H1 (cell line): Measurements from ENCODE around the gene NELFB. TPM values are rescaled to one million over a fixed set of nuclear protein-coding genes. Genes with fewer than 3 reads are reported as not detected.

Experiments used
- CTCF ChIA-PET: fragments of 300-600 bp; sonication (Branson Sonifier 250); formaldehyde crosslinking; loops from one replicate; lab custom pipeline; 2021; ENCODE audit not compliant: partially characterized antibody; lab: Charles Lee
- POLR2A ChIA-PET: fragments of 300-600 bp; sonication (Branson Sonifier 250); formaldehyde crosslinking; loops from one replicate; lab custom pipeline; 2021; ENCODE audit warnings: inconsistent platforms; ENCODE audit not compliant: partially characterized antibody; lab: Charles Lee
- DNase-seq, 2 experiments: peaks; one replicate each; pipeline versions ENCODE4 v3.0.0 to v3.0.0-alpha.2; 2010 to 2022; ENCODE audit warnings: low spot score in 2 of 2, low read depth in 1 of 2, mixed read lengths in 1 of 2
- FAIRE-seq: peaks from 2 replicates; lab custom pipeline; 2011; peaks lifted over from hg19 to GRCh38; lab: Jason Lieb, UNC
- H2AFZ ChIP-seq: 2 replicates; pipeline ENCODE4 v1.8.1; 2012; ENCODE audit warnings: low read length, inconsistent platforms
- H2AK5ac ChIP-seq: 2 replicates; pipeline ENCODE4 v1.6.1; 2013; ENCODE audit warnings: low read depth, low read length
- H2BK120ac ChIP-seq: replicated peaks from 2 replicates; pipeline ENCODE3; 2013; ENCODE audit warnings: low read depth, low read length, inconsistent platforms
- H2BK12ac ChIP-seq: 2 replicates; pipeline ENCODE4 v1.6.1; 2013; ENCODE audit warnings: low read depth, low read length
- H2BK15ac ChIP-seq: 2 replicates; pipeline ENCODE4 v1.6.1; 2013; ENCODE audit warnings: low read length
- H2BK20ac ChIP-seq: 2 replicates; pipeline ENCODE4 v1.6.1; 2013; ENCODE audit warnings: low read length
- H2BK5ac ChIP-seq: 2 replicates; pipeline ENCODE4 v1.6.1; 2013; ENCODE audit warnings: low read depth, low read length
- H3K14ac ChIP-seq: 2 replicates; pipeline ENCODE4 v1.6.1; 2013; ENCODE audit warnings: inconsistent platforms; ENCODE audit not compliant: insufficient read length
- H3K18ac ChIP-seq: 2 replicates; pipeline ENCODE4 v1.6.1; 2013; ENCODE audit warnings: low read length; ENCODE audit errors: extremely low read depth
- H3K23ac ChIP-seq: 2 replicates; pipeline ENCODE4 v1.6.1; 2013; ENCODE audit warnings: inconsistent platforms; ENCODE audit not compliant: insufficient read length
- H3K23me2 ChIP-seq: 2 replicates; pipeline ENCODE4 v1.6.1; 2013; ENCODE audit warnings: low read depth, low read length
- H3K27ac ChIP-seq: 2 replicates; pipeline ENCODE4 v1.6.1; 2011; ENCODE audit warnings: low read depth, low read length, inconsistent platforms
- H3K27me3 ChIP-seq, 4 experiments: replicated peaks in 1 of 4; 1 replicate in 1 of 4; 2 replicates in 3 of 4; pipeline versions ENCODE4 v1.6.1 to v1.8.1; 2011 to 2013; ENCODE audit warnings: low read length in 3 of 4, mild to moderate bottlenecking in 3 of 4, inconsistent platforms in 2 of 4, mixed read lengths in 2 of 4, moderate library complexity in 1 of 4; ENCODE audit not compliant: control insufficient read depth in 3 of 4, insufficient read depth in 3 of 4; ENCODE audit errors: extremely low read depth in 1 of 4
- H3K36me3 ChIP-seq, 4 experiments: 2 replicates each; pipeline versions ENCODE4 v1.6.1 to v1.8.1; 2011 to 2013; ENCODE audit warnings: mild to moderate bottlenecking in 4 of 4, low read length in 3 of 4, moderate library complexity in 2 of 4, control low read depth in 1 of 4, inconsistent platforms in 1 of 4; ENCODE audit not compliant: insufficient read depth in 4 of 4, control insufficient read depth in 2 of 4
- H3K4ac ChIP-seq: replicated peaks from 2 replicates; pipeline ENCODE3; 2013; ENCODE audit warnings: low read length, low read depth, mixed read lengths, inconsistent platforms; ENCODE audit not compliant: insufficient read length
- H3K4me1 ChIP-seq, 4 experiments: replicated peaks in 1 of 4; 1 replicate in 1 of 4; 2 replicates in 3 of 4; pipeline versions ENCODE4 v1.6.1 to v1.8.1; 2011 to 2013; ENCODE audit warnings: low read length in 3 of 4, inconsistent platforms in 2 of 4, mixed read lengths in 1 of 4; ENCODE audit not compliant: insufficient read depth in 4 of 4, control insufficient read depth in 3 of 4
- H3K4me2 ChIP-seq, 2 experiments: 2 replicates each; pipeline versions ENCODE4 v1.6.1 to v1.8.1; 2011 to 2013; ENCODE audit warnings: low read depth in 2 of 2, low read length in 2 of 2, control low read depth in 1 of 2, inconsistent platforms in 1 of 2, mild to moderate bottlenecking in 1 of 2; ENCODE audit not compliant: insufficient read depth in 1 of 2
- H3K4me3 ChIP-seq, 4 experiments: fragments of 200-600, 300-600 bp in 1 of 4; sonication (generic), shearing (Covaris generic), sonication (Bioruptor Twin) in 1 of 4; 2 replicates each; pipeline versions ENCODE4 v1.5.1 to v1.8.1; 2011 to 2016; ENCODE audit warnings: low read length in 4 of 4, low read depth in 3 of 4, control low read depth in 2 of 4, inconsistent platforms in 2 of 4, mild to moderate bottlenecking in 2 of 4, mixed read lengths in 1 of 4, moderate library complexity in 1 of 4; ENCODE audit not compliant: insufficient read depth in 2 of 4; ENCODE audit errors: extremely low read depth in 1 of 4
- H3K56ac ChIP-seq: replicated peaks from 2 replicates; pipeline ENCODE3; 2013; ENCODE audit warnings: low read depth, mild to moderate bottlenecking, mixed read lengths, low read length, inconsistent platforms; ENCODE audit not compliant: insufficient read length
- H3K79me1 ChIP-seq: 2 replicates; pipeline ENCODE4 v1.6.1; 2013; ENCODE audit warnings: low read depth, low read length, control low read depth
- H3K79me2 ChIP-seq, 2 experiments: 2 replicates each; pipeline versions ENCODE4 v1.6.1 to v1.8.1; 2012 to 2013; ENCODE audit warnings: low read length in 2 of 2, mild to moderate bottlenecking in 2 of 2, inconsistent platforms in 1 of 2; ENCODE audit not compliant: insufficient read depth in 2 of 2, control insufficient read depth in 1 of 2
- H3K9ac ChIP-seq, 4 experiments: replicated peaks in 1 of 4; 1 replicate in 1 of 4; 2 replicates in 3 of 4; pipeline versions ENCODE4 v1.6.1 to v1.8.1; 2011 to 2013; ENCODE audit warnings: low read depth in 3 of 4, low read length in 3 of 4, control low read depth in 2 of 4, mild to moderate bottlenecking in 2 of 4, moderate library complexity in 2 of 4, inconsistent platforms in 1 of 4; ENCODE audit errors: extremely low read depth in 1 of 4
- H3K9me3 ChIP-seq, 2 experiments: 2 replicates each; pipeline versions ENCODE4 v1.6.1 to v1.8.1; 2012 to 2013; ENCODE audit warnings: mild to moderate bottlenecking in 2 of 2, moderate library complexity in 2 of 2, control low read depth in 1 of 2, inconsistent platforms in 1 of 2, low read depth in 1 of 2, low read length in 1 of 2, mixed read lengths in 1 of 2; ENCODE audit not compliant: insufficient read depth in 2 of 2
- H4K20me1 ChIP-seq, 2 experiments: replicated peaks in 1 of 2; 2 replicates each; pipeline versions ENCODE3 to v1.8.1; 2011 to 2013; ENCODE audit warnings: inconsistent platforms in 2 of 2, low read length in 2 of 2, mild to moderate bottlenecking in 1 of 2; ENCODE audit not compliant: insufficient read depth in 2 of 2, control insufficient read depth in 1 of 2
- H4K5ac ChIP-seq: 2 replicates; pipeline ENCODE4 v1.6.1; 2013; ENCODE audit warnings: low read length, low read depth, mixed read lengths, inconsistent platforms; ENCODE audit not compliant: insufficient read length
- H4K8ac ChIP-seq: 2 replicates; pipeline ENCODE4 v1.8.0; 2013; ENCODE audit warnings: mild to moderate bottlenecking, moderate library complexity, low read length, inconsistent platforms; ENCODE audit not compliant: insufficient read depth; ENCODE audit errors: extremely low read depth
- H4K91ac ChIP-seq: replicated peaks from 2 replicates; pipeline ENCODE3; 2013; ENCODE audit warnings: low read length, mixed read lengths, inconsistent platforms; ENCODE audit not compliant: insufficient read length
- BACH1 ChIP-seq: IDR thresholded peaks from 2 replicates; pipeline ENCODE4 v1.6.1; 2012; ENCODE audit warnings: low read length, improper control_type of control experiment
- BRCA1 ChIP-seq: IDR thresholded peaks from 2 replicates; pipeline ENCODE4 v1.6.1; 2012; ENCODE audit warnings: low read depth, low read length, improper control_type of control experiment
- CBX8 ChIP-seq: fragments of 300-800, 300-1000 bp; sonication (generic); IDR thresholded peaks from 2 replicates; pipeline ENCODE4 v1.7.1; 2016; ENCODE audit warnings: low read depth, low read length, borderline replicate concordance
- CEBPB ChIP-seq: IDR thresholded peaks from 2 replicates; pipeline ENCODE4 v1.6.1; 2012; ENCODE audit warnings: low read depth, low read length
- CHD1 ChIP-seq: IDR thresholded peaks from 2 replicates; pipeline ENCODE4 v1.6.1; 2012; ENCODE audit warnings: low read depth, low read length, improper control_type of control experiment
- EGR1 ChIP-seq: IDR thresholded peaks from 2 replicates; pipeline ENCODE4 v1.6.1; 2011; ENCODE audit warnings: low read depth, low read length, borderline replicate concordance
- GABPA ChIP-seq: IDR thresholded peaks from 2 replicates; pipeline ENCODE4 v1.6.1; 2011; ENCODE audit warnings: mild to moderate bottlenecking, low read length, moderate library complexity, borderline replicate concordance; ENCODE audit not compliant: insufficient read depth
- GTF2F1 ChIP-seq: IDR thresholded peaks from 2 replicates; pipeline ENCODE4 v1.6.1; 2012; ENCODE audit warnings: low read depth, low read length, improper control_type of control experiment, borderline replicate concordance
- HDAC2 ChIP-seq, 2 experiments: fragments of 300-600 bp in 1 of 2; sonication (generic) in 1 of 2; IDR thresholded peaks; 2 replicates each; pipeline ENCODE4 v1.6.1; 2011 to 2012; ENCODE audit warnings: low read depth in 2 of 2, low read length in 2 of 2, mild to moderate bottlenecking in 2 of 2, moderate library complexity in 2 of 2, borderline replicate concordance in 1 of 2, inconsistent platforms in 1 of 2
- KDM1A ChIP-seq: fragments of 200-600, 300-600 bp; sonication (generic); IDR thresholded peaks from 2 replicates; pipeline ENCODE4 v1.7.1; 2016; ENCODE audit warnings: mild to moderate bottlenecking, low read length, borderline replicate concordance
- RAD21 ChIP-seq, 2 experiments: IDR thresholded peaks in 1 of 2; conservative IDR thresholded peaks in 1 of 2; 2 replicates each; pipeline ENCODE4 v1.6.1; 2011; ENCODE audit warnings: low read depth in 2 of 2, low read length in 2 of 2, improper control_type of control experiment in 1 of 2, inconsistent platforms in 1 of 2, mild to moderate bottlenecking in 1 of 2, moderate library complexity in 1 of 2
- RXRA ChIP-seq: IDR thresholded peaks from 2 replicates; pipeline ENCODE4 v1.6.1; 2011; ENCODE audit warnings: low read depth, mild to moderate bottlenecking, low read length, moderate library complexity; ENCODE audit not compliant: insufficient read depth
- SIRT6 ChIP-seq: IDR thresholded peaks from one replicate; pipeline ENCODE4 v1.7.1; 2012; ENCODE audit warnings: low read length, inconsistent platforms
- ZNF274 ChIP-seq: IDR thresholded peaks from 2 replicates; pipeline ENCODE4 v1.7.0; 2012; ENCODE audit warnings: low read length, borderline replicate concordance; ENCODE audit errors: extremely low read depth
- WGBS, 2 experiments: shearing (Covaris generic) in 1 of 2; methylation state at CpG; one replicate each; pipeline versions ENCODE4 v1.1.6 to v1.1.7; 2013 to 2015; ENCODE audit warnings: low lambda C conversion rate in 2 of 2, mixed read lengths in 2 of 2, inconsistent platforms in 1 of 2, low coverage in 1 of 2, missing lambda C conversion rate in 1 of 2; ENCODE audit not compliant: insufficient replicate concordance in 2 of 2, insufficient coverage in 1 of 2, insufficient read length in 1 of 2; ENCODE audit errors: extremely low coverage in 1 of 2, missing lambda C conversion rate in 1 of 2; 5-methylcytosine and 5-hydroxymethylcytosine counted together
- polyA plus RNA-seq, 7 experiments: library from polyadenylated mRNA; depleted of rRNA in 3 of 7; stranded (reverse) in 5 of 7; unstranded in 2 of 7; fragments of >200 nt in 5 of 7; fragments of 200-250 nt in 2 of 7; gene quantifications; 1 replicate in 5 of 7; 2 replicates in 1 of 7; 4 replicates in 1 of 7; pipeline versions ENCODE4 v1.2.1 to v1.2.3, GENCODE V29; 2011 to 2013; ENCODE audit warnings: missing spikeins in 2 of 7, mixed read lengths in 2 of 7
- total RNA-seq: library from RNA; stranded (reverse); fragmentation: NEBNext Ultra II Directional; extraction: Animal tissue kit (Norgen Biotek cat#: 25700); gene quantifications from 2 replicates; pipeline ENCODE4 v1.2.1, GENCODE V29; 2021

The NELFB gene
- total and polyA plus RNA-seq, 2 of the 8 experiments (the other 6 are each of a cell fraction or from before 2014, with no cell fraction given) = 57.6 to 78.0 TPM

DNA sequence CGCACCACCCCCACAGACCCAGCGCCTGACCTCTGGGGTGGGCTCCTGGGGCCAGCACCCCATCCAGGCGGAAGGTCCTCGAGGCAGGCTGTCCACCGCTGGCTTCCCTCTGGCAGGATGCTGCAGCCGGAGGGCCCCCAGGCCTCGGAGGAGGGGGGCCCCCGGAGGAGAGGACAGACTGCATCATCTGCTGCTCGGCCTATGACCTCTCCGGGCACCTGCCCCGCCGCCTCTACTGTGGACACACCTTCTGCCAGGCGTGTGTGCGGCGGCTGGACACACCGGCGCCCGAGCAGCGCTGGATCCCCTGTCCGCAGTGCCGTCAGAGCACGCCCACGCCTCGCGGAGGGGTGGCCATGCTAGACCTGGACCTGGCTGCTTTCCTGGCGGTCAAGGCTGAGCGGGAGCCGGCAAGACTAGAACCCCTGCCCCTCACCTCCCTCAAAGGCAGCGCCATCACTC is 26.6 kb upstream of the NELFB start:
- H3K79me1 ChIP-seq = no peaks in the 10 kb centered on the region
- no peak overlapping the region for H3K14ac ChIP-seq
- H3K4me3 ChIP-seq = no peak overlapping the region
- H3K23ac ChIP-seq = no peak overlapping the region
- DNase-seq (no peak), FAIRE-seq (no peak)
- no peak overlapping the region for H2BK12ac ChIP-seq
- H3K9ac ChIP-seq = no peak overlapping the region
- H3K4me1 ChIP-seq = peaks cover 0 to 16% (median 5%) of the 10 kb centered on the region in 4 experiments; a peak in 4 of 7 replicates
- no peak overlapping the region for H3K27ac ChIP-seq
- no peak overlapping the region for H4K5ac ChIP-seq
- H3K18ac ChIP-seq = no peak overlapping the region
- H2BK120ac ChIP-seq = no peak overlapping the region
- ChIA-PET CTCF (interaction anchor here (1.1 to 20.2 kb wide), 11 partner anchors 11 to 199 kb away, joined by 3 to 204 read pairs (median 9); partner anchors contain the start of genes ANAPC2, LRRC26, SSNA1 and TOR4A), POLR2A (interaction anchor here (1.5 to 69.9 kb wide), 4 partner anchors 12 to 40 kb away, joined by 3 to 1462 read pairs (median 12); partner anchors contain the start of genes ANAPC2, NELFB, SSNA1 and STPG3)
- H4K20me1 ChIP-seq = peaks cover 0 to 1% of the 10 kb centered on the region in 2 experiments
- no peak overlapping the region for H2BK5ac ChIP-seq
- no peak overlapping the region for H4K8ac ChIP-seq
- 92% methylated on average over 18 of the region's 29 CpGs; no CpG with 5 or more reads in 1 of the 2 experiments for WGBS, 2 experiments
- no peak overlapping the region for H3K56ac ChIP-seq
- H3K23me2 ChIP-seq = peaks cover 4% of the 10 kb centered on the region; the same call in 1 of the 2 replicates
- H2AK5ac ChIP-seq = no peak overlapping the region
- H2BK20ac ChIP-seq = no peak overlapping the region
- H3K9me3 ChIP-seq = no peaks in the 10 kb centered on the region
- H2AFZ ChIP-seq = no peak overlapping the region
- H3K4me2 ChIP-seq = no peak overlapping the region
- no peak overlapping the region for H3K4ac ChIP-seq
- no peak overlapping the region for H2BK15ac ChIP-seq
- no peaks in the 10 kb centered on the region; a peak in 1 of 7 replicates for H3K27me3 ChIP-seq
- H3K36me3 ChIP-seq = no peaks in the 10 kb centered on the region
- no peaks in the 10 kb centered on the region for H3K79me2 ChIP-seq
- no peak overlapping the region for H4K91ac ChIP-seq
- TF ChIP-seq BRCA1 = no peak
- no peak for TF ChIP-seq BACH1
- TF ChIP-seq EGR1 = no peak
- TF ChIP-seq CEBPB = no peak
- no peak for TF ChIP-seq RAD21 (IDR thresholded peaks at IDR 0.05 in 1 of 2, conservative IDR thresholded peaks at IDR 0.05 in 1 of 2; ENCODE audit: low read depth in 2 of 2, low read length in 2 of 2)
- TF ChIP-seq CBX8 = no peak
- no peak for TF ChIP-seq RXRA
- no peak for TF ChIP-seq ZNF274
- no peak for TF ChIP-seq GTF2F1
- TF ChIP-seq KDM1A = no peak
- TF ChIP-seq HDAC2 (IDR thresholded peaks at IDR 0.05; ENCODE audit: borderline replicate concordance in 1 of 2, low read depth in 2 of 2, low read length in 2 of 2) = no peak
- TF ChIP-seq CHD1 = no peak
- TF ChIP-seq SIRT6 = no peak
- no peak for TF ChIP-seq GABPA
